ENCODE data around the gene RASSF5. TPM values are rescaled to one million over a fixed set of nuclear protein-coding genes. Genes with fewer than 3 reads are reported as not detected.
A peak's percentile ranks its signal among the peaks of the same experiment; 100 is the strongest.

RASSF5 gene
- polyA plus RNA-seq, 1 of the 3 experiments (the other 2 are of a cell fraction): 2.2 TPM

DNA sequence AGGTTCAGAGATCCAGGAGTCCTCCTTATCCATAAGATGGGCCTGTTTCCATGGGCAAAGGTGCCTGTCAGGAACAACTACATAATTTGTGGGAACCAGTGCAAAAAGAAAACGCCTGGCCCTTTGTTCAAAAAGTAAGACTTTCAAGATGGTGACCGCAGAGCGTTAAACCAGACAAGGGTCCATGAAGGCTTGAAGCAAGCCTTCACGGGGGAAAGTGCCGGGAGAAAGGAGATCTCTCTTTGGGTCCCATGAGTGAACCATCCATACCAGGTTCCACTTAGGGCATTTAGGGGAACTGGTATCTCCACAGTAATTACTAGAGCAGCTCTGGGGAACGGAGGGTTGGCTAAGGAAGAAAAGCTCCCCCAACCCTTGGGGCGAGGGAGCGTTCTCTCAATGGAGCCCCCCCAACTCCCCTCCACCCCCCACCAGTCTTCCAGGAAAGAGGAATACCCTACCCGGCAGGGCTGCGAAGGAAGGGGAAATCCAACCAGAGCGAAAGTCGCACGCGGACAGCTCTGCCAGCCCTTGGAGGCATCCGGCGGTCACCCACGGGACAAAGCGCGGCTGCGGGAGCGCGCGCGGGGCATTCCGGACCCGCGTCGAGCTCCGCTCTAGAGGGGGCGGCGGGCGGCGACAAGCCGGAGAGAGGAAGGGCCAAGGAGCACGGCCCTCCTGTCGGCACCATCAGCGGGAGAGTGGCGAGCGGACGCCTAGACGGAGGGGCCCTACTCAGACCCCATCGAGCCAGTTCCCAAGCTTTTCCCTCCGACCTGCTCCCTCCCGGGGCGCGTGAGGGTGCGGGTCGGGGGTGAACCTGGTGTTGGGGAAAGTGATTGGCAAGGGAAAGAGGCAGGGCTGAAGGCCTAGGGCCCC is 687 bp upstream of the RASSF5 start (continued):
- TF ChIP-seq NRF1 (IDR thresholded peaks at IDR 0.05; ENCODE audit: low read depth, low read length) (no peak), SIN3A (IDR thresholded peaks at IDR 0.05; ENCODE audit: borderline replicate concordance, low read depth, low read length) (no peak), RAD21 (IDR thresholded peaks at IDR 0.05; ENCODE audit: low read length) (no peak), TCF12 (IDR thresholded peaks at IDR 0.05) (no peak)
- TF ChIP-seq, protein P1, sequence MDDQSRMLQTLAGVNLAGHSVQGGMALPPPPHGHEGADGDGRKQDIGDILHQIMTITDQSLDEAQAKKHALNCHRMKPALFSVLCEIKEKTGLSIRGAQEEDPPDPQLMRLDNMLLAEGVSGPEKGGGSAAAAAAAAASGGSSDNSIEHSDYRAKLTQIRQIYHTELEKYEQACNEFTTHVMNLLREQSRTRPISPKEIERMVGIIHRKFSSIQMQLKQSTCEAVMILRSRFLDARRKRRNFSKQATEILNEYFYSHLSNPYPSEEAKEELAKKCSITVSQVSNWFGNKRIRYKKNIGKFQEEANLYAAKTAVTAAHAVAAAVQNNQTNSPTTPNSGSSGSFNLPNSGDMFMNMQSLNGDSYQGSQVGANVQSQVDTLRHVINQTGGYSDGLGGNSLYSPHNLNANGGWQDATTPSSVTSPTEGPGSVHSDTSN (IDR thresholded peaks at IDR 0.05): no peak

DNA sequence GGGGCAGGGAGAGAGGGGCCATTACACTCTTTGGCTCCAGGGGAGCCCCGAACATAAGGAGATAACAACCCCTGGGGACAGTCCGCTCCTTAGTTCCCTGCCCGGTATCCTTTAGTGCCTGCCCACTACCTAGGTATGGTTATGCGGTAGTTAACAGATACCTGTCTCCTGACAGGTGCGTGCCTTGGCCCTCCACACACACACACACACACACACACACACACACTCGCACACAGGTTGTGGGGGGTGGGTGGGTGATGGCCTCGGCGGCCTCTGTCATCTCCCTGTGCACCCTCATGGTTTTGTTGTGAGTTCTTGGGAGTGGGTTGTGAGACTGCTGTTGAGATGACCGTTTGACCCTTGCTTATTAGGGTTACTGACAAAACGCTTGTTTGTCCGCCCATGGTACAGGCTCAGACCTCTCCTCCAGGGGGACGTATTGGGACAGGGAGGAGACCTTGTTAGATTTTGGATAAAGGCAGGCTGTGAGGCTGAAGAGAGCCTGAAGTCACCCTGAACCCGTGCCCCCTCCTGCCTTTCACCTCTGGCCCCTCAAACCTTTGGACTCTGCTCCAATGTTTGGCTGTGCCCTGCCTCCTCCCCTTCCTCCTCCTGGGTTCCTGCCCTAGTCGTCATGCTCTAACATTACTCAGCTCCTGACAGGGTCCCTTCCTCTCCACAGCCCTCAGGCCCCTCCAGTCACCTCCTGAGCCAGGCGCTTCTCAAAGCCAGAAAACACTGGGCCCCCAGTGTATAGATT is 979 bp downstream of the RASSF5 start:
- H3K36me3 ChIP-seq (replicated peaks in 1 of 2; ENCODE audit: control insufficient read depth in 1 of 2, insufficient read depth in 2 of 2, low read length in 1 of 2): no peaks in the 10 kb centered on the region
- CTCF ChIA-PET: interaction anchor here (1.3 to 3.3 kb wide), 5 partner anchors 18 to 77 kb away, joined by 5 to 30 read pairs (median 8); no protein-coding TSS in a partner anchor
- H3K4me1 ChIP-seq (ENCODE audit: control insufficient read depth in 1 of 2, insufficient read depth in 2 of 2, low read depth in 1 of 2, low read length in 1 of 2): peaks cover 16 to 19% of the 10 kb centered on the region in 2 experiments; a peak in 3 of 4 replicates
- no peak overlapping the region for H2AFZ ChIP-seq (ENCODE audit: low read depth)
- H3K4me2 ChIP-seq: peak overlapping the region; percentile 76
- H4K20me1 ChIP-seq (ENCODE audit: insufficient read depth): no peaks in the 10 kb centered on the region
- H3K27ac ChIP-seq (ENCODE audit: low read depth in 2 of 2, low read length in 1 of 2): no peak overlapping the region
- WGBS (ENCODE audit: low lambda C conversion rate): 73% methylated on average over 12 of the region's 15 CpGs
- H3K9me3 ChIP-seq: no peaks in the 10 kb centered on the region
- no peaks in the 10 kb centered on the region for H3K27me3 ChIP-seq (ENCODE audit: insufficient read depth)
- POLR2A ChIA-PET: no interaction called here
- no peaks in the 10 kb centered on the region for H3K79me2 ChIP-seq (ENCODE audit: insufficient read depth)
- peak overlapping the region; percentile 64 to 65 for H3K4me3 ChIP-seq (ENCODE audit: low read depth in 2 of 2, low read length in 1 of 2)
- no peak overlapping the region for H3K9ac ChIP-seq
- no peaks in the 10 kb centered on the region for H3K9me2 ChIP-seq
- H3F3A ChIP-seq (replicated peaks; ENCODE audit: insufficient read depth): peaks cover 16% of the 10 kb centered on the region
- TF ChIP-seq FOXJ3 (CRISPR knock-in tag; IDR thresholded peaks at IDR 0.05): no peak
- no peak for TF ChIP-seq NRF1 (IDR thresholded peaks at IDR 0.05; ENCODE audit: low read depth, low read length)
- no peak for TF ChIP-seq TCF12 (IDR thresholded peaks at IDR 0.05)
- TF ChIP-seq ELF1 (IDR thresholded peaks at IDR 0.05): no peak
- TF ChIP-seq, protein P2, sequence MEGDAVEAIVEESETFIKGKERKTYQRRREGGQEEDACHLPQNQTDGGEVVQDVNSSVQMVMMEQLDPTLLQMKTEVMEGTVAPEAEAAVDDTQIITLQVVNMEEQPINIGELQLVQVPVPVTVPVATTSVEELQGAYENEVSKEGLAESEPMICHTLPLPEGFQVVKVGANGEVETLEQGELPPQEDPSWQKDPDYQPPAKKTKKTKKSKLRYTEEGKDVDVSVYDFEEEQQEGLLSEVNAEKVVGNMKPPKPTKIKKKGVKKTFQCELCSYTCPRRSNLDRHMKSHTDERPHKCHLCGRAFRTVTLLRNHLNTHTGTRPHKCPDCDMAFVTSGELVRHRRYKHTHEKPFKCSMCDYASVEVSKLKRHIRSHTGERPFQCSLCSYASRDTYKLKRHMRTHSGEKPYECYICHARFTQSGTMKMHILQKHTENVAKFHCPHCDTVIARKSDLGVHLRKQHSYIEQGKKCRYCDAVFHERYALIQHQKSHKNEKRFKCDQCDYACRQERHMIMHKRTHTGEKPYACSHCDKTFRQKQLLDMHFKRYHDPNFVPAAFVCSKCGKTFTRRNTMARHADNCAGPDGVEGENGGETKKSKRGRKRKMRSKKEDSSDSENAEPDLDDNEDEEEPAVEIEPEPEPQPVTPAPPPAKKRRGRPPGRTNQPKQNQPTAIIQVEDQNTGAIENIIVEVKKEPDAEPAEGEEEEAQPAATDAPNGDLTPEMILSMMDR (IDR thresholded peaks at IDR 0.05): no peak
- TF ChIP-seq TEAD4 (IDR thresholded peaks at IDR 0.05; ENCODE audit: borderline replicate concordance, insufficient read depth): no peak
- TF ChIP-seq EP300 (IDR thresholded peaks at IDR 0.05; ENCODE audit: borderline replicate concordance in 1 of 2, low read depth in 1 of 2, low read length in 1 of 2): no peak
- no peak for TF ChIP-seq EZH2phosphoT487 (IDR thresholded peaks at IDR 0.05; ENCODE audit: borderline replicate concordance, low read depth)
- no peak for TF ChIP-seq SIN3A (IDR thresholded peaks at IDR 0.05; ENCODE audit: borderline replicate concordance, low read depth, low read length)
- no peak for TF ChIP-seq FOSL2 (IDR thresholded peaks at IDR 0.05; ENCODE audit: borderline replicate concordance, low read depth)
- TF ChIP-seq RCOR1 (IDR thresholded peaks at IDR 0.05; ENCODE audit: low read length): no peak
- TF ChIP-seq RFX5 (IDR thresholded peaks at IDR 0.05; ENCODE audit: low read length): no peak
- TF ChIP-seq, protein P1 (IDR thresholded peaks at IDR 0.05): no peak
- TF ChIP-seq, protein P3, sequence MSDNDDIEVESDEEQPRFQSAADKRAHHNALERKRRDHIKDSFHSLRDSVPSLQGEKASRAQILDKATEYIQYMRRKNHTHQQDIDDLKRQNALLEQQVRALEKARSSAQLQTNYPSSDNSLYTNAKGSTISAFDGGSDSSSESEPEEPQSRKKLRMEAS (IDR thresholded peaks at IDR 0.05; ENCODE audit: low read depth): no peak
- TF ChIP-seq MXI1 (IDR thresholded peaks at IDR 0.05; ENCODE audit: low read depth, low read length): no peak
- TF ChIP-seq, protein P4, sequence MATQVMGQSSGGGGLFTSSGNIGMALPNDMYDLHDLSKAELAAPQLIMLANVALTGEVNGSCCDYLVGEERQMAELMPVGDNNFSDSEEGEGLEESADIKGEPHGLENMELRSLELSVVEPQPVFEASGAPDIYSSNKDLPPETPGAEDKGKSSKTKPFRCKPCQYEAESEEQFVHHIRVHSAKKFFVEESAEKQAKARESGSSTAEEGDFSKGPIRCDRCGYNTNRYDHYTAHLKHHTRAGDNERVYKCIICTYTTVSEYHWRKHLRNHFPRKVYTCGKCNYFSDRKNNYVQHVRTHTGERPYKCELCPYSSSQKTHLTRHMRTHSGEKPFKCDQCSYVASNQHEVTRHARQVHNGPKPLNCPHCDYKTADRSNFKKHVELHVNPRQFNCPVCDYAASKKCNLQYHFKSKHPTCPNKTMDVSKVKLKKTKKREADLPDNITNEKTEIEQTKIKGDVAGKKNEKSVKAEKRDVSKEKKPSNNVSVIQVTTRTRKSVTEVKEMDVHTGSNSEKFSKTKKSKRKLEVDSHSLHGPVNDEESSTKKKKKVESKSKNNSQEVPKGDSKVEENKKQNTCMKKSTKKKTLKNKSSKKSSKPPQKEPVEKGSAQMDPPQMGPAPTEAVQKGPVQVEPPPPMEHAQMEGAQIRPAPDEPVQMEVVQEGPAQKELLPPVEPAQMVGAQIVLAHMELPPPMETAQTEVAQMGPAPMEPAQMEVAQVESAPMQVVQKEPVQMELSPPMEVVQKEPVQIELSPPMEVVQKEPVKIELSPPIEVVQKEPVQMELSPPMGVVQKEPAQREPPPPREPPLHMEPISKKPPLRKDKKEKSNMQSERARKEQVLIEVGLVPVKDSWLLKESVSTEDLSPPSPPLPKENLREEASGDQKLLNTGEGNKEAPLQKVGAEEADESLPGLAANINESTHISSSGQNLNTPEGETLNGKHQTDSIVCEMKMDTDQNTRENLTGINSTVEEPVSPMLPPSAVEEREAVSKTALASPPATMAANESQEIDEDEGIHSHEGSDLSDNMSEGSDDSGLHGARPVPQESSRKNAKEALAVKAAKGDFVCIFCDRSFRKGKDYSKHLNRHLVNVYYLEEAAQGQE (IDR thresholded peaks at IDR 0.05; ENCODE audit: low read depth, low read length): no peak
- no peak for TF ChIP-seq SMC3 (IDR thresholded peaks at IDR 0.05; ENCODE audit: low read depth, low read length)
- DNase-seq: no peak
